ENCODE results near the gene GPR148.

Gene GPR148

GRCh38 chr2:130754811-130755210, 25.9 kb downstream of the GPR148 start:
- DNase-seq = no peak

GRCh38 chr2:130755256-130756052, 26.6 kb downstream of the GPR148 start, which contains the start of gene AMER3:
TSS of gene AMER3 (plus strand) at chr2:130755540. CDS start at chr2:130762073, 6,533 bp downstream.
- no peak for DNase-seq

GRCh38 chr2:130756053-130756873, 27.4 kb downstream of the GPR148 start:
- DNase-seq = no peak

GRCh38 chr2:130756874-130757668, 28.2 kb downstream of the GPR148 start:
- no peak for DNase-seq

GRCh38 chr2:130759906-130760753, 31.3 kb downstream of the GPR148 start:
- DNase-seq = no peak

- DNase-seq = no peak
These were observed 32.2 kb downstream of the GPR148 start for GRCh38 chr2:130760754-130761751.

- DNase-seq = no peak
These were observed 33.4 kb downstream of the GPR148 start for GRCh38 chr2:130762031-130762909.

- DNase-seq = no peak
These were observed 34.1 kb downstream of the GPR148 start for GRCh38 chr2:130762910-130763385.

GRCh38 chr2:130763405-130763804, 34.5 kb downstream of the GPR148 start:
- DNase-seq = no peak

GRCh38 chr2:130764035-130764820, 35.4 kb downstream of the GPR148 start:
- no peak for DNase-seq

- no peak for DNase-seq
These were observed 35.9 kb downstream of the GPR148 start for GRCh38 chr2:130764821-130765115.

- no peak for DNase-seq
These were observed 36.6 kb downstream of the GPR148 start for GRCh38 chr2:130765464-130765863.

- DNase-seq = no peak
These were observed 37.2 kb downstream of the GPR148 start for GRCh38 chr2:130766037-130766436.

- no peak for DNase-seq
These were observed 38.0 kb downstream of the GPR148 start for GRCh38 chr2:130766711-130767407.

GRCh38 chr2:130767408-130767775, 38.5 kb downstream of the GPR148 start:
- DNase-seq = no peak

- DNase-seq = no peak
These were observed 39.5 kb downstream of the GPR148 start for GRCh38 chr2:130768191-130768855.

GRCh38 chr2:130769343-130769907, 40.6 kb downstream of the GPR148 start:
- no peak for DNase-seq

All from effector CD4-positive, alpha-beta T cell (primary cell).